Measurements from ENCODE around the gene PLEKHA5. TPM values are rescaled to one million over a fixed set of nuclear protein-coding genes. Genes with fewer than 3 reads are reported as not detected.

The PLEKHA5 gene
- total RNA-seq, 1 donor from 2014 or later = 2.0 TPM

- H3K27ac Mint-ChIP-seq = no peak overlapping the region
- no peak overlapping the region for H3K4me3 Mint-ChIP-seq
- no peak for DNase-seq (ENCODE audit: low spot score)
- H3K36me3 Mint-ChIP-seq (ENCODE audit: low read depth) = no peaks in the 10 kb centered on the region
- no peaks in the 10 kb centered on the region for H3K4me1 Mint-ChIP-seq (ENCODE audit: low read depth)
- no peaks in the 10 kb centered on the region for H3K9me3 Mint-ChIP-seq
- no peaks in the 10 kb centered on the region for H3K27me3 Mint-ChIP-seq (ENCODE audit: insufficient read depth)
- intact Hi-C loops (cut with micrococcal nuclease) = loop anchor here (1.0 kb wide), 1 partner anchor 326 kb away; no protein-coding TSS in a partner anchor
These were observed 57.5 kb downstream of the PLEKHA5 start for GRCh38 chr12:19186722-19187661.

GRCh38 chr12:19189522-19189921, 60.0 kb downstream of the PLEKHA5 start:
- Mint-ChIP-seq H3K27me3 (ENCODE audit: insufficient read depth) (no peaks in the 10 kb centered on the region), H3K9me3 (no peaks in the 10 kb centered on the region), H3K4me3 (no peak overlapping the region), H3K36me3 (ENCODE audit: low read depth) (no peaks in the 10 kb centered on the region), H3K4me1 (ENCODE audit: low read depth) (no peaks in the 10 kb centered on the region), H3K27ac (no peak overlapping the region)
- no peak for DNase-seq (ENCODE audit: low spot score)
- intact Hi-C loops (cut with micrococcal nuclease) = no loop called here

- Mint-ChIP-seq H3K36me3 (ENCODE audit: low read depth) (no peaks in the 10 kb centered on the region), H3K4me3 (no peak overlapping the region), H3K4me1 (ENCODE audit: low read depth) (no peaks in the 10 kb centered on the region), H3K9me3 (no peaks in the 10 kb centered on the region), H3K27ac (no peak overlapping the region), H3K27me3 (ENCODE audit: insufficient read depth) (no peaks in the 10 kb centered on the region)
- intact Hi-C loops (cut with micrococcal nuclease) = no loop called here
- no peak for DNase-seq (ENCODE audit: low spot score)
These were observed 60.9 kb downstream of the PLEKHA5 start for GRCh38 chr12:19190292-19191031.

GRCh38 chr12:19191089-19191488, 61.6 kb downstream of the PLEKHA5 start:
- Mint-ChIP-seq H3K36me3 (ENCODE audit: low read depth) (no peaks in the 10 kb centered on the region), H3K4me3 (no peak overlapping the region), H3K27me3 (ENCODE audit: insufficient read depth) (no peaks in the 10 kb centered on the region), H3K27ac (no peak overlapping the region), H3K4me1 (ENCODE audit: low read depth) (no peaks in the 10 kb centered on the region), H3K9me3 (no peaks in the 10 kb centered on the region)
- intact Hi-C loops (cut with micrococcal nuclease) = no loop called here
- DNase-seq (ENCODE audit: low spot score) = no peak

- no peak for DNase-seq (ENCODE audit: low spot score)
- H3K9me3 Mint-ChIP-seq = no peaks in the 10 kb centered on the region
- no peak overlapping the region for H3K4me3 Mint-ChIP-seq
- no peaks in the 10 kb centered on the region for H3K27me3 Mint-ChIP-seq (ENCODE audit: insufficient read depth)
- H3K36me3 Mint-ChIP-seq (ENCODE audit: low read depth) = no peaks in the 10 kb centered on the region
- intact Hi-C loops (cut with micrococcal nuclease) = no loop called here
- no peaks in the 10 kb centered on the region for H3K4me1 Mint-ChIP-seq (ENCODE audit: low read depth)
- H3K27ac Mint-ChIP-seq = no peak overlapping the region
These were observed 62.0 kb downstream of the PLEKHA5 start for GRCh38 chr12:19191563-19191962.

GRCh38 chr12:19192710-19193109, 63.2 kb downstream of the PLEKHA5 start:
- Mint-ChIP-seq H3K36me3 (ENCODE audit: low read depth) (no peaks in the 10 kb centered on the region), H3K4me1 (ENCODE audit: low read depth) (no peaks in the 10 kb centered on the region), H3K27ac (no peak overlapping the region), H3K27me3 (ENCODE audit: insufficient read depth) (no peaks in the 10 kb centered on the region), H3K4me3 (no peak overlapping the region), H3K9me3 (no peaks in the 10 kb centered on the region)
- intact Hi-C loops (cut with micrococcal nuclease) = no loop called here
- no peak for DNase-seq (ENCODE audit: low spot score)

- no peak for DNase-seq (ENCODE audit: low spot score)
- intact Hi-C loops (cut with micrococcal nuclease) = no loop called here
- Mint-ChIP-seq H3K27me3 (ENCODE audit: insufficient read depth) (no peaks in the 10 kb centered on the region), H3K4me3 (no peak overlapping the region), H3K27ac (no peak overlapping the region), H3K9me3 (no peaks in the 10 kb centered on the region), H3K4me1 (ENCODE audit: low read depth) (no peaks in the 10 kb centered on the region), H3K36me3 (ENCODE audit: low read depth) (no peaks in the 10 kb centered on the region)
These were observed 65.4 kb downstream of the PLEKHA5 start for GRCh38 chr12:19194963-19195362.

- intact Hi-C loops (cut with micrococcal nuclease) = no loop called here
- Mint-ChIP-seq H3K9me3 (no peaks in the 10 kb centered on the region), H3K4me1 (ENCODE audit: low read depth) (no peaks in the 10 kb centered on the region), H3K4me3 (no peak overlapping the region), H3K36me3 (ENCODE audit: low read depth) (no peaks in the 10 kb centered on the region), H3K27ac (no peak overlapping the region), H3K27me3 (ENCODE audit: insufficient read depth) (no peaks in the 10 kb centered on the region)
- no peak for DNase-seq (ENCODE audit: low spot score)
These were observed 67.6 kb downstream of the PLEKHA5 start for GRCh38 chr12:19196959-19197630.

- H3K36me3 Mint-ChIP-seq (ENCODE audit: low read depth) = no peaks in the 10 kb centered on the region
- H3K27me3 Mint-ChIP-seq (ENCODE audit: insufficient read depth) = no peaks in the 10 kb centered on the region
- H3K4me3 Mint-ChIP-seq = no peak overlapping the region
- no peaks in the 10 kb centered on the region for H3K9me3 Mint-ChIP-seq
- H3K4me1 Mint-ChIP-seq (ENCODE audit: low read depth) = no peaks in the 10 kb centered on the region
- H3K27ac Mint-ChIP-seq = no peak overlapping the region
- no peak for DNase-seq (ENCODE audit: low spot score)
- intact Hi-C loops (cut with micrococcal nuclease) = no loop called here
These were observed 68.7 kb downstream of the PLEKHA5 start for GRCh38 chr12:19198272-19198671.

GRCh38 chr12:19199332-19199731, 69.8 kb downstream of the PLEKHA5 start:
- Mint-ChIP-seq H3K27ac (no peak overlapping the region), H3K4me1 (ENCODE audit: low read depth) (no peaks in the 10 kb centered on the region), H3K9me3 (no peaks in the 10 kb centered on the region), H3K4me3 (no peak overlapping the region), H3K36me3 (ENCODE audit: low read depth) (no peaks in the 10 kb centered on the region), H3K27me3 (ENCODE audit: insufficient read depth) (no peaks in the 10 kb centered on the region)
- intact Hi-C loops (cut with micrococcal nuclease) = no loop called here
- no peak for DNase-seq (ENCODE audit: low spot score)

- Mint-ChIP-seq H3K4me3 (no peak overlapping the region), H3K9me3 (no peaks in the 10 kb centered on the region), H3K36me3 (ENCODE audit: low read depth) (no peaks in the 10 kb centered on the region), H3K4me1 (ENCODE audit: low read depth) (no peaks in the 10 kb centered on the region), H3K27me3 (ENCODE audit: insufficient read depth) (no peaks in the 10 kb centered on the region), H3K27ac (no peak overlapping the region)
- DNase-seq (ENCODE audit: low spot score) = no peak
- intact Hi-C loops (cut with micrococcal nuclease) = no loop called here
These were observed 70.7 kb downstream of the PLEKHA5 start for GRCh38 chr12:19200261-19200660.

- no peaks in the 10 kb centered on the region for H3K9me3 Mint-ChIP-seq
- intact Hi-C loops (cut with micrococcal nuclease) = no loop called here
- H3K27ac Mint-ChIP-seq = no peak overlapping the region
- no peak for DNase-seq (ENCODE audit: low spot score)
- no peak overlapping the region for H3K4me3 Mint-ChIP-seq
- H3K36me3 Mint-ChIP-seq (ENCODE audit: low read depth) = no peaks in the 10 kb centered on the region
- no peaks in the 10 kb centered on the region for H3K4me1 Mint-ChIP-seq (ENCODE audit: low read depth)
- no peaks in the 10 kb centered on the region for H3K27me3 Mint-ChIP-seq (ENCODE audit: insufficient read depth)
These were observed 72.1 kb downstream of the PLEKHA5 start for GRCh38 chr12:19201661-19202060.

- H3K4me1 Mint-ChIP-seq (ENCODE audit: low read depth) = no peaks in the 10 kb centered on the region
These were observed 73.5 kb downstream of the PLEKHA5 start for GRCh38 chr12:19203013-19203412.

More at GRCh38 chr12:19203013-19203412, 73.5 kb downstream of the PLEKHA5 start:
- H3K9me3 Mint-ChIP-seq = no peaks in the 10 kb centered on the region
- H3K27me3 Mint-ChIP-seq (ENCODE audit: insufficient read depth) = no peaks in the 10 kb centered on the region
- DNase-seq (ENCODE audit: low spot score) = no peak
- H3K27ac Mint-ChIP-seq = no peak overlapping the region
- no peaks in the 10 kb centered on the region for H3K36me3 Mint-ChIP-seq (ENCODE audit: low read depth)
- intact Hi-C loops (cut with micrococcal nuclease) = no loop called here
- no peak overlapping the region for H3K4me3 Mint-ChIP-seq

All from activated T-helper 1 cell treated with anti-CD3 and anti-CD28 coated beads, Interleukin-12 subunit alpha, Interleukin-12 subunit beta, Interleukin-2, Interleukin-4 antibody, amounts not matched to agents 30 ng/mL and 10 ng/mL and 1 ng/mL, durations not matched to agents 14 hours and 24 hours and 36 hours (primary cell).